Lung (tissue), 12 donors: ENCODE measurements around the gene TAF1B. TPM values are rescaled to one million over a fixed set of nuclear protein-coding genes. Genes with fewer than 3 reads are reported as not detected.
"Not testable (repeated sequence)": the region's sequence is repeated elsewhere in the genome, so short reads cannot be mapped to it uniquely, and the experiment has no call there.

Experiments
- ATAC-seq: fragments of 200-7000 bp; cut with Tn5 transposase; one replicate; pipeline ENCODE4 v1.9.1; 2020; ENCODE audit warnings: moderate number of reproducible peaks; ENCODE audit not compliant: insufficient read depth, low FRiP score
- DNase-seq, 3 donors: peaks; one replicate each; pipeline ENCODE4 v3.0.0-alpha.2; 2013 to 2017
- H3K27ac ChIP-seq, 2 donors: one replicate each; pipeline ENCODE4 v1.5.1; 2013; ENCODE audit warnings: mild to moderate bottlenecking in 2 of 2, moderate library complexity in 2 of 2, control low read depth in 1 of 2, inconsistent platforms in 1 of 2, low read depth in 1 of 2, low read length in 1 of 2
- H3K27me3 ChIP-seq, 3 donors: one replicate each; pipeline ENCODE4 v1.5.1; 2013; ENCODE audit warnings: low read length in 2 of 3; ENCODE audit not compliant: control insufficient read depth in 3 of 3, insufficient read depth in 3 of 3
- H3K36me3 ChIP-seq, 4 donors: one replicate each; pipeline ENCODE4 v1.5.1; 2013; ENCODE audit warnings: low read length in 4 of 4, mild to moderate bottlenecking in 1 of 4, moderate library complexity in 1 of 4; ENCODE audit not compliant: control insufficient read depth in 4 of 4, insufficient read depth in 4 of 4
- H3K4me1 ChIP-seq, 5 donors: one replicate each; pipeline ENCODE4 v1.5.1; 2013; ENCODE audit warnings: low read length in 5 of 5, mild to moderate bottlenecking in 2 of 5, moderate library complexity in 1 of 5; ENCODE audit not compliant: control insufficient read depth in 5 of 5, insufficient read depth in 5 of 5
- H3K4me3 ChIP-seq: one replicate; pipeline ENCODE4 v1.5.1; 2013; ENCODE audit warnings: mild to moderate bottlenecking, control low read depth, moderate library complexity
- H3K9ac ChIP-seq, 2 donors: one replicate each; pipeline ENCODE4 v1.5.1; 2013; ENCODE audit warnings: low read length in 2 of 2, control low read depth in 1 of 2; ENCODE audit not compliant: insufficient read depth in 1 of 2
- H3K9me3 ChIP-seq, 4 donors: one replicate each; pipeline ENCODE4 v1.5.1; 2013; ENCODE audit warnings: low read length in 3 of 4, mild to moderate bottlenecking in 1 of 4, moderate library complexity in 1 of 4; ENCODE audit not compliant: control insufficient read depth in 4 of 4, insufficient read depth in 3 of 4
- CTCF ChIP-seq: IDR thresholded peaks from 2 replicates; pipeline ENCODE4 v1.5.1; 2012; ENCODE audit warnings: mild to moderate bottlenecking; ENCODE audit errors: control extremely low read depth, extremely low read depth
- WGBS, 2 donors: extraction: QIAGEN DNeasy Blood & Tissue Kit; methylation state at CpG; one replicate each; pipeline ENCODE4 v1.1.7; 2013; 5-methylcytosine and 5-hydroxymethylcytosine counted together
- polyA plus RNA-seq, 2 donors: library from polyadenylated mRNA; stranded (reverse); fragments of 200-250 nt; gene quantifications; one replicate each; pipeline ENCODE4 v1.2.1, GENCODE V29; 2013
- total RNA-seq, 2 donors: library from RNA; depleted of rRNA in 1 of 2; stranded (reverse); fragments of >200 nt in 1 of 2; gene quantifications; one replicate each; pipeline ENCODE4 v1.2.1, GENCODE V29; 2014 to 2021
- donor health status: control.
- donor health status: control.
- donor health status: Bipolar disorder and iron deficiency.
- donor health status: healthy.
- donor health status: DM: yes; HTN: yes; CAD: no.

The TAF1B gene
- total and polyA plus RNA-seq, 4 donors: 6.1 to 46.3 (median 14.9) TPM

GRCh38 chr2:9914384-9915065 is 71.3 kb downstream of the TAF1B start:
- Histone ChIP-seq H3K4me3 (no peak overlapping the region), H3K36me3 (peaks cover under 1 to 25% (median 7%) of the 10 kb centered on the region in 4 donors), H3K27me3 (no peaks in the 10 kb centered on the region), H3K4me1 (peaks cover 0 to 10% (median 0%) of the 10 kb centered on the region in 5 donors), H3K9me3 (no peaks in the 10 kb centered on the region), H3K9ac (no peak overlapping the region), H3K27ac (no peak overlapping the region)
- no peak for ATAC-seq
- TF ChIP-seq CTCF: no peak
- DNase-seq: no peak
- 91 to 95% methylated on average over 9 of the region's 9 CpGs for WGBS, 2 donors

GRCh38 chr2:9918275-9918674 is 75.0 kb downstream of the TAF1B start:
- no peak for TF ChIP-seq CTCF
- peaks cover 3 to 24% (median 8%) of the 10 kb centered on the region in 4 donors for H3K36me3 ChIP-seq
- no peaks in the 10 kb centered on the region for H3K9me3 ChIP-seq
- peaks cover 0 to 10% (median 0%) of the 10 kb centered on the region in 5 donors for H3K4me1 ChIP-seq
- H3K27me3 ChIP-seq: no peaks in the 10 kb centered on the region
- no peak overlapping the region for H3K27ac ChIP-seq
- no peak overlapping the region for H3K4me3 ChIP-seq
- 48 to 66% methylated on average over 2 of the region's 2 CpGs for WGBS, 2 donors
- no peak overlapping the region for H3K9ac ChIP-seq
- no peak for ATAC-seq
- no peak for DNase-seq

- Histone ChIP-seq H3K9ac (no peak overlapping the region), H3K9me3 (no peaks in the 10 kb centered on the region), H3K4me1 (peaks cover 0 to 10% (median 0%) of the 10 kb centered on the region in 5 donors), H3K27me3 (no peaks in the 10 kb centered on the region), H3K27ac (no peak overlapping the region), H3K36me3 (peaks cover 1 to 19% (median 6%) of the 10 kb centered on the region in 4 donors), H3K4me3 (no peak overlapping the region)
- 94 to 96% methylated on average over 3 of the region's 3 CpGs for WGBS, 2 donors
- ATAC-seq (no peak), DNase-seq (no peak)
- no peak for TF ChIP-seq CTCF
Observed at GRCh38 chr2:9919512-9919911, 76.2 kb downstream of the TAF1B start.

GRCh38 chr2:9927020-9927419 is 83.7 kb downstream of the TAF1B start:
- H3K36me3 ChIP-seq: not testable (repeated sequence)
- WGBS, 2 donors: 74 to 89% methylated on average over 2 of the region's 2 CpGs

More at GRCh38 chr2:9927020-9927419, 83.7 kb downstream of the TAF1B start:
- H3K9ac ChIP-seq, H3K27me3 ChIP-seq, H3K4me1 ChIP-seq, H3K27ac ChIP-seq, H3K9me3 ChIP-seq, ATAC-seq, H3K4me3 ChIP-seq, DNase-seq: not testable (repeated sequence)
